Esophagus muscularis mucosa (tissue), 3 donors: Measurements from ENCODE around the gene OSBPL10.

ENCODE experiments used
- CTCF ChIP-seq, 3 experiments: fragments of 200-600 bp in 2 of 3; fragments of 450-650 bp in 1 of 3; sonication (generic) in 2 of 3; IDR thresholded peaks; one replicate each; pipeline ENCODE4 v1.5.1; 2017 to 2019; ENCODE audit warnings: antibody characterized with exemption in 3 of 3, mild to moderate bottlenecking in 2 of 3, moderate library complexity in 1 of 3
- EP300 ChIP-seq: sonication (generic); formaldehyde crosslinking; IDR thresholded peaks from one replicate; pipeline ENCODE4 v1.6.1; 2017; ENCODE audit warnings: antibody characterized with exemption

- no peak for TF ChIP-seq CTCF (IDR thresholded peaks at IDR 0.05)
- no peak for TF ChIP-seq EP300
Measured at GRCh38 chr3:31615071-31615875, 365.8 kb downstream of the OSBPL10 start.
